Transverse colon (tissue), 4 donors: ENCODE results near the gene RELN.

Source experiments
- EP300 ChIP-seq: sonication (generic); formaldehyde crosslinking; IDR thresholded peaks from one replicate; pipeline ENCODE4 v1.6.1; 2017; ENCODE audit warnings: antibody characterized with exemption, low read depth
- POLR2A ChIP-seq: fragments of 450-650 bp; IDR thresholded peaks from one replicate; pipeline ENCODE4 v1.6.1; 2016; ENCODE audit warnings: antibody characterized with exemption, mild to moderate bottlenecking, moderate library complexity
- POLR2AphosphoS5 ChIP-seq, 3 donors: sonication (generic); formaldehyde crosslinking; IDR thresholded peaks; one replicate each; pipeline ENCODE4 v1.6.1; 2016; ENCODE audit warnings: antibody characterized with exemption in 3 of 3
- TF ChIP-seq, protein P1 (sequence below), 5 experiments: fragments of 200-600 bp in 3 of 5; fragments of 450-650 bp in 2 of 5; sonication (generic) in 3 of 5; IDR thresholded peaks; 1 replicate in 2 of 5; 2 replicates in 3 of 5; pipeline ENCODE4 v1.5.1; 2016 to 2017; ENCODE audit warnings: antibody characterized with exemption in 5 of 5, inconsistent platforms in 3 of 5, mild to moderate bottlenecking in 2 of 5, moderate library complexity in 1 of 5

DNA sequence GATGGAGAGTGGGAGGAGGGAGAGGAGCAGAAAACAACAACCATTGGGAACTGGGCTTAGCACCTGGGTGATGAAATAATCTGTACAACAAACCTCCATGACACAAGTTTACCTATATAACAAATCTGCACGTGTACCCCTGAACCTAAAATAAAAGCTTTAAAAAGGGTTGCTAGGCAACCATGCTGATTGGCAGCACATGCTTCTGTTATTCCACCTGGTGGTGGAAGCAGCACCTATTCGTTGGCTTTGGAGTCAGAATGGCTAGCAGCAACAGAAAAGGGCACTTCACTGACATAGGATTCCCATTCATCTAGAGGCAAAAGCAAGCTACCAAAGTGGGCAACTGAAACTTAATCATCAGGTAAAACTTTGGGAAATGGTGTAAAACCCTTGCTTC, 57.1 kb downstream of the RELN start:
- TF ChIP-seq, protein P1, sequence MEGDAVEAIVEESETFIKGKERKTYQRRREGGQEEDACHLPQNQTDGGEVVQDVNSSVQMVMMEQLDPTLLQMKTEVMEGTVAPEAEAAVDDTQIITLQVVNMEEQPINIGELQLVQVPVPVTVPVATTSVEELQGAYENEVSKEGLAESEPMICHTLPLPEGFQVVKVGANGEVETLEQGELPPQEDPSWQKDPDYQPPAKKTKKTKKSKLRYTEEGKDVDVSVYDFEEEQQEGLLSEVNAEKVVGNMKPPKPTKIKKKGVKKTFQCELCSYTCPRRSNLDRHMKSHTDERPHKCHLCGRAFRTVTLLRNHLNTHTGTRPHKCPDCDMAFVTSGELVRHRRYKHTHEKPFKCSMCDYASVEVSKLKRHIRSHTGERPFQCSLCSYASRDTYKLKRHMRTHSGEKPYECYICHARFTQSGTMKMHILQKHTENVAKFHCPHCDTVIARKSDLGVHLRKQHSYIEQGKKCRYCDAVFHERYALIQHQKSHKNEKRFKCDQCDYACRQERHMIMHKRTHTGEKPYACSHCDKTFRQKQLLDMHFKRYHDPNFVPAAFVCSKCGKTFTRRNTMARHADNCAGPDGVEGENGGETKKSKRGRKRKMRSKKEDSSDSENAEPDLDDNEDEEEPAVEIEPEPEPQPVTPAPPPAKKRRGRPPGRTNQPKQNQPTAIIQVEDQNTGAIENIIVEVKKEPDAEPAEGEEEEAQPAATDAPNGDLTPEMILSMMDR (IDR thresholded peaks at IDR 0.05): no peak
- no peak for TF ChIP-seq POLR2A
- TF ChIP-seq EP300: no peak
- no peak for TF ChIP-seq POLR2AphosphoS5 (IDR thresholded peaks at IDR 0.05)
